Measurements from ENCODE around the gene CDCP1.

The CDCP1 gene

DNA sequence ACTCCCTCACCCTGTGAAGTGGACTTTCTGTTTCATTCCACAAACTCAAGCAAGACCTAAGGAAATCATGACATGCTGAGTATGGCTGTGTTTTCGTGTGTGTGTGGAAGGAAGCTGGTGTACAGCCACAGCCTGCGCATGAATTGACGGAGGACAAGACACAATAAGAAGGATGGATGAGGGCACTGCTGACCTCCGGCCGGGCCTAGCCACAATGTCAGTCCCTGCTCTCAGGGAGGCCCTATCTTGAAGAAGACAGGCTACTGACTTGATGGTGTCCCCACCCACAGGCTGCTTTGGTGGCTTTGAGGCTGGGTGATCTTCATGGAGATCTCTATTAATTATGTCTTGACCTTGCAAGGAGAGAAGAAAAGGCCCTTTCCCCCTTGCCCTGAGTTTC lies 39.3 kb upstream of the CDCP1 start:
- no peak overlapping the region for H3K27ac ChIP-seq (replicated peaks; ENCODE audit: low read length)

DNA sequence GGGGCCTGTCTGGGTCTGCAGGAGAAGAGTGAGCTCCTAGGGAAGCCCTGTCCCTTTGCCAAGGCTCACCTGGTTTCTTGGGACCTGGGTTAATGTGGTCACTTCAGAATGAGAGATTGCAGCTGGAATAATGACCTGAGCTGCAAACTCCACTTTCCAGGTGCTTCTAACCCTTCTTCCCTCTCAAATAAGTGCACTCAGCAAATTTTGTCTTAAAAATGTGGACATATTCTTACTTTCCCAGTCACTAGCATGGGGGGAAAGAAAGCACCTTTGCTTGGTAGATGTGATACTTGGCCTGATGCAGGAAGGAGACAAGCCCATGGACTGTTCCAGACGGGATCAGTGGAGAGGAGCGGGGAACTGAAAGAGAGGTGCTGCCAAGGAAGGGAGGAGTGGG lies 38.9 kb upstream of the CDCP1 start:
- H3K4me3 ChIP-seq (ENCODE audit: low read length in 2 of 2): no peak overlapping the region
- H2BK5ac ChIP-seq (ENCODE audit: low read length): no peak overlapping the region
- H2BK12ac ChIP-seq (ENCODE audit: low read length): no peak overlapping the region
- peaks cover under 1% of the 10 kb centered on the region for H3K79me1 ChIP-seq (ENCODE audit: low read depth, low read length)
- H2AFZ ChIP-seq (ENCODE audit: low read length): no peak overlapping the region
- WGBS, 2 donors (ENCODE audit: extremely low coverage in 2 of 2, insufficient read length in 2 of 2, insufficient replicate concordance in 1 of 2): no CpG with 5 or more reads among the region's 2 CpGs
- peaks cover 4 to 5% of the 10 kb centered on the region in 2 donors for H3K4me1 ChIP-seq (ENCODE audit: control insufficient read depth in 2 of 2, insufficient read depth in 1 of 2, low read depth in 1 of 2, low read length in 2 of 2)
- no peak overlapping the region for H3K4ac ChIP-seq (ENCODE audit: low read length)
- no peak overlapping the region for H3K23ac ChIP-seq (ENCODE audit: low read depth, low read length, poor library complexity)
- H3K4me2 ChIP-seq (ENCODE audit: insufficient read depth, low read length, poor library complexity, severe bottlenecking): no peak overlapping the region
- no peaks in the 10 kb centered on the region for H3K36me3 ChIP-seq (replicated peaks in 1 of 2; ENCODE audit: control insufficient read depth in 2 of 2, insufficient read depth in 2 of 2, low read length in 2 of 2)
- no peak overlapping the region for H2BK15ac ChIP-seq (ENCODE audit: low read length)
- no peak overlapping the region for H4K91ac ChIP-seq (ENCODE audit: low read depth, low read length, poor library complexity)
- H2AK5ac ChIP-seq (ENCODE audit: low read depth, low read length): no peak overlapping the region
- H3K9me3 ChIP-seq (replicated peaks in 1 of 2; ENCODE audit: control insufficient read depth in 2 of 2, insufficient read depth in 1 of 2, low read depth in 1 of 2, low read length in 2 of 2): no peaks in the 10 kb centered on the region
- H3K18ac ChIP-seq (ENCODE audit: low read length): no peak overlapping the region
- no peak overlapping the region for H2BK120ac ChIP-seq (ENCODE audit: low read depth, low read length)
- H3K9ac ChIP-seq (ENCODE audit: low read depth, low read length, poor library complexity): no peak overlapping the region
- H4K8ac ChIP-seq (ENCODE audit: low read depth, low read length): no peak overlapping the region
- no peak for DNase-seq (ENCODE audit: low spot score)
- no peaks in the 10 kb centered on the region for H3K27me3 ChIP-seq (ENCODE audit: control insufficient read depth in 3 of 3, insufficient read depth in 3 of 3, low read depth in 1 of 3, low read length in 3 of 3)
- no peak overlapping the region for H3K27ac ChIP-seq (replicated peaks; ENCODE audit: low read length)
- H3K14ac ChIP-seq (ENCODE audit: low read length): no peak overlapping the region

More for the DNA sequence above, 39.3 kb upstream of the CDCP1 start:
- H3K4me1 ChIP-seq (ENCODE audit: control insufficient read depth in 2 of 2, insufficient read depth in 1 of 2, low read depth in 1 of 2, low read length in 2 of 2): peaks cover 4 to 5% of the 10 kb centered on the region in 2 donors
- no peaks in the 10 kb centered on the region for H3K27me3 ChIP-seq (ENCODE audit: control insufficient read depth in 3 of 3, insufficient read depth in 3 of 3, low read depth in 1 of 3, low read length in 3 of 3)
- no peak overlapping the region for H3K23ac ChIP-seq (ENCODE audit: low read depth, low read length, poor library complexity)
- no peaks in the 10 kb centered on the region for H3K9me3 ChIP-seq (replicated peaks in 1 of 2; ENCODE audit: control insufficient read depth in 2 of 2, insufficient read depth in 1 of 2, low read depth in 1 of 2, low read length in 2 of 2)
- no peak for DNase-seq (ENCODE audit: low spot score)
- no peak overlapping the region for H3K14ac ChIP-seq (ENCODE audit: low read length)
- no peak overlapping the region for H3K4me3 ChIP-seq (ENCODE audit: low read length in 2 of 2)
- H2AK5ac ChIP-seq (ENCODE audit: low read depth, low read length): no peak overlapping the region
- WGBS, 2 donors (ENCODE audit: extremely low coverage in 2 of 2, insufficient read length in 2 of 2, insufficient replicate concordance in 1 of 2): no CpG with 5 or more reads among the region's 5 CpGs
- no peak overlapping the region for H2BK5ac ChIP-seq (ENCODE audit: low read length)
- H3K4me2 ChIP-seq (ENCODE audit: insufficient read depth, low read length, poor library complexity, severe bottlenecking): no peak overlapping the region
- peaks cover 2% of the 10 kb centered on the region for H3K79me1 ChIP-seq (ENCODE audit: low read depth, low read length)
- no peak overlapping the region for H3K9ac ChIP-seq (ENCODE audit: low read depth, low read length, poor library complexity)
- no peak overlapping the region for H3K18ac ChIP-seq (ENCODE audit: low read length)
- H4K91ac ChIP-seq (ENCODE audit: low read depth, low read length, poor library complexity): no peak overlapping the region
- H2BK120ac ChIP-seq (ENCODE audit: low read depth, low read length): no peak overlapping the region
- H2BK12ac ChIP-seq (ENCODE audit: low read length): no peak overlapping the region
- H3K4ac ChIP-seq (ENCODE audit: low read length): no peak overlapping the region
- H3K36me3 ChIP-seq (replicated peaks in 1 of 2; ENCODE audit: control insufficient read depth in 2 of 2, insufficient read depth in 2 of 2, low read length in 2 of 2): no peaks in the 10 kb centered on the region
- no peak overlapping the region for H2AFZ ChIP-seq (ENCODE audit: low read length)
- no peak overlapping the region for H2BK15ac ChIP-seq (ENCODE audit: low read length)
- no peak overlapping the region for H4K8ac ChIP-seq (ENCODE audit: low read depth, low read length)

DNA sequence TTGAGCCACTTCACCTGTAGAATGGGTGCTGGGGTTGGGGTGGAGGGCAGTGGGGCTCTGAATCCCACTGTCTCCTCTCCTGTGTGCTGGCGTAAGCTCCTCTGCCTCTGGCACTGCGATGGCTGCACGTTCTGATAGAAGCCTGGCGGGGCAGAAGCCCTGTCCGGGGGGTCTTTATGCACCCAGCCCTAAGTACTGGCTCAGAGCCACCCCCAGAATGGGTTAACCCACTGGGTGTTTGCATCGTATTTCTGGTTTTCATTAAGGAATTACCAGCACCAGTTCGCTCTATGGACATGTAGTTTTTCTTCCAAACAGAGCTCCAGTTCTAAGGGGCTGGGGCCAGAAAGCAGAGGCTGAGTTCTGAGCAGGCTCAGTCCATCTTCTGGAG lies 37.7 kb upstream of the CDCP1 start:
- H3K14ac ChIP-seq (ENCODE audit: low read length): no peak overlapping the region
- H2BK15ac ChIP-seq (ENCODE audit: low read length): no peak overlapping the region
- H2BK120ac ChIP-seq (ENCODE audit: low read depth, low read length): no peak overlapping the region
- no peaks in the 10 kb centered on the region for H3K9me3 ChIP-seq (replicated peaks in 1 of 2; ENCODE audit: control insufficient read depth in 2 of 2, insufficient read depth in 1 of 2, low read depth in 1 of 2, low read length in 2 of 2)
- no peaks in the 10 kb centered on the region for H3K36me3 ChIP-seq (replicated peaks in 1 of 2; ENCODE audit: control insufficient read depth in 2 of 2, insufficient read depth in 2 of 2, low read length in 2 of 2)
- no peak overlapping the region for H2AFZ ChIP-seq (ENCODE audit: low read length)
- H3K79me1 ChIP-seq (ENCODE audit: low read depth, low read length): no peaks in the 10 kb centered on the region
- H3K4me2 ChIP-seq (ENCODE audit: insufficient read depth, low read length, poor library complexity, severe bottlenecking): no peak overlapping the region
- no peak overlapping the region for H4K8ac ChIP-seq (ENCODE audit: low read depth, low read length)
- no peak overlapping the region for H3K9ac ChIP-seq (ENCODE audit: low read depth, low read length, poor library complexity)
- WGBS, 2 donors (ENCODE audit: extremely low coverage in 2 of 2, insufficient read length in 2 of 2, insufficient replicate concordance in 1 of 2): no CpG with 5 or more reads among the region's 7 CpGs
- H3K4ac ChIP-seq (ENCODE audit: low read length): no peak overlapping the region
- no peak overlapping the region for H2BK5ac ChIP-seq (ENCODE audit: low read length)
- H3K18ac ChIP-seq (ENCODE audit: low read length): no peak overlapping the region
- DNase-seq (ENCODE audit: low spot score): no peak
- no peak overlapping the region for H2BK12ac ChIP-seq (ENCODE audit: low read length)
- peaks cover 4 to 5% of the 10 kb centered on the region in 2 donors for H3K4me1 ChIP-seq (ENCODE audit: control insufficient read depth in 2 of 2, insufficient read depth in 1 of 2, low read depth in 1 of 2, low read length in 2 of 2)
- no peak overlapping the region for H3K23ac ChIP-seq (ENCODE audit: low read depth, low read length, poor library complexity)
- H2AK5ac ChIP-seq (ENCODE audit: low read depth, low read length): no peak overlapping the region
- H3K4me3 ChIP-seq (ENCODE audit: low read length in 2 of 2): no peak overlapping the region
- no peak overlapping the region for H4K91ac ChIP-seq (ENCODE audit: low read depth, low read length, poor library complexity)
- no peak overlapping the region for H3K27ac ChIP-seq (replicated peaks; ENCODE audit: low read length)
- no peaks in the 10 kb centered on the region for H3K27me3 ChIP-seq (ENCODE audit: control insufficient read depth in 3 of 3, insufficient read depth in 3 of 3, low read depth in 1 of 3, low read length in 3 of 3)

DNA sequence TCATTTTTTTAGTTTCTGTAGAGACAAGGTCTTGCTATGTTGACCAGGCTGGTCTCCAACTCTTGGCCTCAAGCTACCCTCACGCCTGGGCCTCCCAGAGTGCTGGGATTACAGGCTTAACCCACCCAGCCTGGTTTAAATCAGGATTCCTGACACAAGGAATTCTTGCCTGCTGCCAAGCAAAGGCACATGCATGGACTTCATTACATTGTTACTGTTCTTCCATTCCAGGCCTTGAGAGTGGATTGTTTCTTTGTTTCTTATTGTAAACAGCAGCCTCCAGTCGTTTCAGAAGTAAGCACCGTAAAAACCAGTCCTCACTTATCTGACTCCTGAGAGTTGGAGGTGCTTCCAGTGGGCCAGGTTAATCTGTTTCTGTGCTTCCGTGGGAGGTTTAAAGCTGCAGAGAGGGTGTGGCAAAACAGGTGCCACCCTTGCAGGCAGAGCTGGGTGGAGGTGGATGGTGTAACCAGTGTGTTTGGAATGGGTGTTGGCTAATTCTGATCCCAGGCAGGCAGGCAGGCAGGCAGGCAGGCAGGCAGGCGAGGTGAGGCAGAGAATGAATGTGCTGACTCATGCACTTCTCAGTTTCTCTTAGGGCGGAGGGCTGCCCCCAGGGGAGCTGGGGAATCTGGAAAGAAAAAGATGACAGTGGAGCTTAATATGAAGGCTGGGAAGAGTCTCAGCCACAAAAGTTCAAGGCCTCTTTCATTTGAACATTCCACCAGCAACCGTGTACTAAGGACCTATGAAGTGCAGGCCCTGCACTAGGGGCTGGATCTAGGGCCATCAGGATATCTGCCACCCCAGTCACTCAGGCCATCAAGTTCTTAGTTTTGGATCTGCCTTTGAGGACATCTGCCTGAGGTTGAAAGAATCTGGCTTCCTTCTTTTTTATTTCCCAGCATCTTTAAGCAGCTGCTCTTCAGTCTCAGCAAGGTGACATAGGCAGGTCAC lies 37.0 kb upstream of the CDCP1 start:
- Histone ChIP-seq H2BK5ac (ENCODE audit: low read length) (no peak overlapping the region), H3K4ac (ENCODE audit: low read length) (no peak overlapping the region), H3K4me1 (ENCODE audit: control insufficient read depth in 2 of 2, insufficient read depth in 1 of 2, low read depth in 1 of 2, low read length in 2 of 2) (peaks cover 4 to 5% of the 10 kb centered on the region in 2 donors), H3K4me2 (ENCODE audit: insufficient read depth, low read length, poor library complexity, severe bottlenecking) (no peak overlapping the region), H3K18ac (ENCODE audit: low read length) (peak overlapping the region; percentile 70), H3K9me3 (replicated peaks in 1 of 2; ENCODE audit: control insufficient read depth in 2 of 2, insufficient read depth in 1 of 2, low read depth in 1 of 2, low read length in 2 of 2) (no peaks in the 10 kb centered on the region), H2BK120ac (ENCODE audit: low read depth, low read length) (peak overlapping the region; percentile 65), H3K79me1 (ENCODE audit: low read depth, low read length) (no peaks in the 10 kb centered on the region), H3K27me3 (ENCODE audit: control insufficient read depth in 3 of 3, insufficient read depth in 3 of 3, low read depth in 1 of 3, low read length in 3 of 3) (no peaks in the 10 kb centered on the region), H2AFZ (ENCODE audit: low read length) (peak overlapping the region; percentile 72), H4K91ac (ENCODE audit: low read depth, low read length, poor library complexity) (peak overlapping the region; percentile 10), H3K14ac (ENCODE audit: low read length) (peak overlapping the region; percentile 60), H4K8ac (ENCODE audit: low read depth, low read length) (peak overlapping the region; percentile 7), H3K4me3 (ENCODE audit: low read length in 2 of 2) (no peak overlapping the region), H2BK12ac (ENCODE audit: low read length) (no peak overlapping the region), H2AK5ac (ENCODE audit: low read depth, low read length) (no peak overlapping the region), H3K23ac (ENCODE audit: low read depth, low read length, poor library complexity) (peak overlapping the region; percentile 3), H3K9ac (ENCODE audit: low read depth, low read length, poor library complexity) (no peak overlapping the region), H3K36me3 (replicated peaks in 1 of 2; ENCODE audit: control insufficient read depth in 2 of 2, insufficient read depth in 2 of 2, low read length in 2 of 2) (no peaks in the 10 kb centered on the region), H2BK15ac (ENCODE audit: low read length) (no peak overlapping the region), H3K27ac (replicated peaks; ENCODE audit: low read length) (no peak overlapping the region)
- DNase-seq (ENCODE audit: low spot score): no peak
- no CpG with 5 or more reads among the region's 7 CpGs for WGBS, 2 donors (ENCODE audit: extremely low coverage in 2 of 2, insufficient read length in 2 of 2, insufficient replicate concordance in 1 of 2)

Data from neuronal stem cell (in vitro differentiated cells).